Fibroblast of mammary gland (primary cell): ENCODE measurements around the gene FAM83G.
"Not testable (repeated sequence)": the region's sequence is repeated elsewhere in the genome, so short reads cannot be mapped to it uniquely, and the experiment has no call there.

Experiments used
- DNase-seq: peaks from one replicate; pipeline ENCODE4 v3.0.0-alpha.2; 2010; ENCODE audit warnings: low read depth
- H3K4me3 ChIP-seq: 2 replicates; pipeline ENCODE4 v1.5.1; 2011; ENCODE audit warnings: low read depth, mild to moderate bottlenecking, low read length, moderate library complexity; ENCODE audit not compliant: control insufficient read depth
- TF ChIP-seq, protein P1 (sequence below): conservative IDR thresholded peaks from 2 replicates; pipeline ENCODE4 v1.5.1; 2011; ENCODE audit warnings: low read depth, low read length, inconsistent platforms; ENCODE audit not compliant: control insufficient read depth, insufficient read depth

FAM83G gene

DNA sequence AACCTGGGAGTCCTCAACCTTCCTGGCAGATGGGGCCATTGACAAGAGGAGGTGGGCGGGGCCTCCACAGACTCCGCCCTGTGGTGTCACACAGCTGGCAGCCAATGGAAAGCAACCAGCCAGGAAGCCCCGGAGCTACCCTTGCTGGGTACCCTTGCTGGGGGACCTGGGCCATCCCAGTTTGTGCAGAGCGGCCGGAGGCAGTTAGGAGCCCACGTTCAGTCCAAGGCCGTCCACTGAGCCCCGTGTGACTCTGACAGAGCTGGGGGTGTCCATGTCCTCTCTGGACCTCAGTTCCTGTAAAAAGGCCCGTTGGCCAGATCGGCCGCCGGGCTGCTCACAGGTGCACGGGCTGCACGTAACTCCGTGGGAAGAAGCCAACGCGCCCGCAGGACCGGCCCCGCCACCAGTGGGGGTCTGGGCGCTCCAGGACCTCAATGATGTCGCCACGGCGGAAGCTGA, 17.1 kb upstream of the FAM83G start:
- TF ChIP-seq, protein P1, sequence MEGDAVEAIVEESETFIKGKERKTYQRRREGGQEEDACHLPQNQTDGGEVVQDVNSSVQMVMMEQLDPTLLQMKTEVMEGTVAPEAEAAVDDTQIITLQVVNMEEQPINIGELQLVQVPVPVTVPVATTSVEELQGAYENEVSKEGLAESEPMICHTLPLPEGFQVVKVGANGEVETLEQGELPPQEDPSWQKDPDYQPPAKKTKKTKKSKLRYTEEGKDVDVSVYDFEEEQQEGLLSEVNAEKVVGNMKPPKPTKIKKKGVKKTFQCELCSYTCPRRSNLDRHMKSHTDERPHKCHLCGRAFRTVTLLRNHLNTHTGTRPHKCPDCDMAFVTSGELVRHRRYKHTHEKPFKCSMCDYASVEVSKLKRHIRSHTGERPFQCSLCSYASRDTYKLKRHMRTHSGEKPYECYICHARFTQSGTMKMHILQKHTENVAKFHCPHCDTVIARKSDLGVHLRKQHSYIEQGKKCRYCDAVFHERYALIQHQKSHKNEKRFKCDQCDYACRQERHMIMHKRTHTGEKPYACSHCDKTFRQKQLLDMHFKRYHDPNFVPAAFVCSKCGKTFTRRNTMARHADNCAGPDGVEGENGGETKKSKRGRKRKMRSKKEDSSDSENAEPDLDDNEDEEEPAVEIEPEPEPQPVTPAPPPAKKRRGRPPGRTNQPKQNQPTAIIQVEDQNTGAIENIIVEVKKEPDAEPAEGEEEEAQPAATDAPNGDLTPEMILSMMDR: no peak
- DNase-seq: no peak
- no peak overlapping the region for H3K4me3 ChIP-seq

DNA sequence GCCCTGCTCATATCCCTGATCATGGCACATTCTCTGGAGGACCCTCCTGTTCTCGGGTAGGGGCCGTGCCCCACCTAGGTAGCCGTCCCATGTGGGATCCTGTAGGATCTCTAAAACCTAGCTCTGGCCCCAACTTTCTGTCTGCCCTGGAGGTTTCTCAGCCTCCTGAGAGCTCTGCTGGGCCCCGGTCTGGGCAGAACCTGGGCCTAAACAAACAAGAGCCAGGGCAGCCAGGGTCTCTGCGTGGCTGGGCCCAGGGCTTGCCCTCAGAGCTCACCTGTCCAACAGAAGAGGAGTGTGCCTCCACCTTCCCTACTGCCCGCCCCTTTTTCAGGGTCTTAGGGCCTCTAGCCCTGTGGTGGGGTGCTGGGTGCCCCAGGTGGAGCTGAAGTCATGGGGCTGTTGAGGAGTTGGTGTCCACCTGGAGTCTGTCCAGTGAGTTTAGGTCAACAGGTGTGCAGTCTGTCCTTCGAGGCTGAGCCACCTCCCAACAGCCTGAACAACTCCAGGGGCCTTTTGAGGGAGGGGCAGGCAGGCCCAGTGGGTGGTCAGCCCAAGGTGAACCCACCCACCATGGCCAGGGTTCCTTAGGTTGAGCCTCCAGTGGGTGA, 16.6 kb upstream of the FAM83G start:
- not testable (repeated sequence) for H3K4me3 ChIP-seq, DNase-seq

DNA sequence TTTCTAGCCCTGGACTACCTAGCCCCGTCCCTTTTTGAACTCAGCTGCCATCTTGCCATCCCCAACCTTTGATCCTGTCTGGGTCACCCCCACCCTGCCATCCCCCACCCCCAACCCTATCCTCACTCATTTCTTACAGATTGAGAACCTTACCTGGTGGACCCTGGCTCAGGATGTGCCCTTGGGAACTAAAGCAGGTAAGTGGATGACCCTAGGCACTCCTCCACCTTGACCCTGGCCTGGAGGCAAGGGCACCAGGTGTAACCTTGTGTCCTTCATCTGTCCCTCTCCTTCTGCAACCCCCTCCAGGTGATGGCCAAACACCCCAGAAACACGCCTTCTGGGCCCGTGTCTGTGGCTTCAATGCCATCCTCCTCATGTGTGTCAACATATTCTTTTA, 15.5 kb upstream of the FAM83G start:
- TF ChIP-seq, protein P1: no peak

DNA sequence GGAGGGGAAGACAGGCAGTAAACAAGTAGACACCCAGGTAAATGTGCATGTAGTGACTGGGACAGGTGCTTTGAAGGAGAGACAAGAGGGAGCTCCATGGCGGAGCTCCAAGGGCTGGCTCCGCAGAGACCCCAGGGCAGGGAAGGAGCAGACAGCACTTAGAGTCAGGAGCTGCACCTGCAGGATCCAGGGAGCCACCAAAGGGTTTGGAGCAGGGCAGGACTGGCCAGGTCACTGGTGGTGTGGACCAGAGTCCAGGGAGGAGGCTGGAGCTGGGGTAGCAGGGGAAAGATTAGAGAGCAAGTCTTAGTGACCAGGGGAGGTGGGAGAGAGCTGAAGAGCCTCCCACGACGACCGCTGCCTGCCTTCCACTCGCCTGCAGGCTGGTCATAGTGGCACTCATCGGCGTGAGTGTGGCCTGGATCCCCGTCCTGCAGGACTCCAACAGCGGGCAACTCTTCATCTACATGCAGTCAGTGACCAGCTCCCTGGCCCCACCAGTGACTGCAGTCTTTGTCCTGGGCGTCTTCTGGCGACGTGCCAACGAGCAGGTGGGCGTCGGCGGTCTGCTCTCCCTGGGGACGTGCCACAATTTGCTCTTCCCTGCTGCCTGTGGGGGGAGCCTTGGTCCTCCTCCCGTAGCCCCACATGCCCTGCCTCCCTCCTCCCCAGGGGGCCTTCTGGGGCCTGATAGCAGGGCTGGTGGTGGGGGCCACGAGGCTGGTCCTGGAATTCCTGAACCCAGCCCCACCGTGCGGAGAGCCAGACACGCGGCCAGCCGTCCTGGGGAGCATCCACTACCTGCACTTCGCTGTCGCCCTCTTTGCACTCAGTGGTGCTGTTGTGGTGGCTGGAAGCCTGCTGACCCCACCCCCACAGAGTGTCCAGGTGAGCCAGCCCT, 14.7 kb upstream of the FAM83G start:
- TF ChIP-seq, protein P1: no peak
- no peak for DNase-seq
- H3K4me3 ChIP-seq: no peak overlapping the region

More for the DNA sequence above, 15.5 kb upstream of the FAM83G start:
- DNase-seq: no peak
- no peak overlapping the region for H3K4me3 ChIP-seq

DNA sequence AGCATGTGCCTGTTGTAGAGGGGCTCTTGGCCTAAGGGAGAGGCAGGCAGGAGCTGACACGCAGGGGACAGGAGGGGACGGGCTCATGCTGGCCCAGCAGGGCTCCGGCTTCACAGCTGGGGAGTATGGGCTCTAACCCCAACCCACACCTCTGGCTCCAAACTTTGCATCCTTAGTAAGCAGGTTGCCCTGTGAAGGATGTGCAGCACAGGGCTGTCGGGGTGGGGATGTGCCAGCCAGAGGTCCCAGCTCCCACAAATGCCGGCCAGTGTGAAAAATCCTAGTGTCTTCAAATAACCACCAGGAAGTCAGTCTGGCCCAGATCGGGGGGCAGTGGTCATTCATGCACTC, 14.0 kb upstream of the FAM83G start:
- H3K4me3 ChIP-seq: no peak overlapping the region
- no peak for DNase-seq
- TF ChIP-seq, protein P1: no peak

DNA sequence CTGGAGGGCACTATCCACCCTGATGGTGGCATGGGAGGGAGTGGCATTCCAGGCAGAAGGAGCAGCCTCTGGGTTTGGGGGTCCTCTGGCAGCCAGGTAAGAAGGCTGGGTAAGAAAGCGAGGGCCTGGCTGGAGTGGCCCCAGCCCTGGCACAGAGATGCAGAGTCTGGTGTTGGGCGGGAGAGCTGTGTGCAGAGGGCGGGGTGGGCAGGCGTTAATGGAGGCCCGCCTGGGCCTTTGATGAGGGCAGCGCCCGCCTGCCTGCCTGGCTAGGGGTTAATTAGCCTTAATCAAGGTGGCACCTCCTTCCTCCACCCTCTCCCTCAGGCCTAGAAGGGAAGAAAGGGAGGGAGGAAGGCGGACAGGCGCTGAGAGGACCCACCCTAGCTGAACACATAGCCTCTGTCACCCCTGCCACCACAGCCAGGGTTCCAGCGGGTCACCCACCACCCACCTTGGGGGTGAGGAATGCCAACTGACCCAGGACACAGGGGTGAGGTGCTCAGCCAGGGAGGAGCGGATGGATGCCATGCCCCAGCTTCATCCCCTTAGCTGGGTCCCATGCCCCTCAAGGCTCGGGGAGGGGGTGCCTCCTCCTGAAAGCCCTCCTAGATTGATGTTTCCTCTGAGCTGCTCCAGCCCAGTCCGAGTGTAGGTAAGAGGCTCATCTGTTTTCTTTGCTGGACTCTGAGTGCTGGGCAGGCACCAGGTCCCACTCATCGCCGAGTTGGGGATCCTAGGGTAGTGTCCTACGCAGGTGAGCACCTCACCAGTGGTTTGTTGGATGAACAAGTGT, 13.4 kb upstream of the FAM83G start:
- DNase-seq: no peak
- no peak overlapping the region for H3K4me3 ChIP-seq
- TF ChIP-seq, protein P1: no peak
